ENCODE data around the gene SULT1A4.
"Not testable (repeated sequence)": the region's sequence is repeated elsewhere in the genome, so short reads cannot be mapped to it uniquely, and the experiment has no call there.

SULT1A4 gene

GRCh38 chr16:29459706-29460646, at the start of gene SULT1A4:
TSS of gene SULT1A4 (plus strand) at chr16:29459913. CDS start at chr16:29461386, 1,473 bp downstream.
- not testable (repeated sequence) for DNase-seq

DNA sequence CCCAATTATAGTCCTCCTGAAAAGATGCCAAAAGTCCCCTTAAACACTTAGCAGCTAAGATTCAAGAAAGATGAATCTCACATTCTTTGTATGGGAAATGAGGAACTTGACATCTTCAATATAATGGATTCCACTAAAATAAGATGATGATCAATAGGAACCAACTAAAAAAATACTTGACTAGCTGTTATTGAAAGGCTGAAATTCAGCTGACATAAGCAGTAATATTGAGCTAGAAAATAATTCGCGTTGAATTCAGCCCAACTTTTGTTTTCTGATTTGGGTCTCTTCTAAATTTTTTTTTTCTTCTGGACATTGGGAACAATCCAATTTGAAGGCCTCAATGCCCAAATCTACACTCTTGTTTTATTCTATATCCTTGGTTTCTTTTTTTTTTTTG, 36.1 kb upstream of the SULT1A4 start:
- not testable (repeated sequence) for DNase-seq

DNA sequence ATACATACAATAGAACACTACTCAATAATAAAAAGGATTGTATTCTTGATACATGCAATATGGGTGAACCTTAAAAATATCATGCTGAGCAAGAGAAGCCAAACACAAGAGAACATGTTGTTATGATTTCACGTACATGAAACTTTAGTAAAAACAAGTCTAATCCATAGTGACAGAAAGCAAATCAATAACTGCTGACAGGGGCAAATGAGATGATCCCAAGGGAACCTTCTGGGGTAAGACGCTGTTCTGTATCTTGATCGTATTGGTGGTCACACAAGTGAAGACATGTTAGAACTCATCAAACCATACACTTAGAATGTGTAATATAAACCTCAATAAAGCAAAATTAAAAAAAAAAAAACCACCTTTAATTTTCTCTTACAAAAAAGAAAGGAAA, 34.3 kb upstream of the SULT1A4 start:
- not testable (repeated sequence) for DNase-seq

DNA sequence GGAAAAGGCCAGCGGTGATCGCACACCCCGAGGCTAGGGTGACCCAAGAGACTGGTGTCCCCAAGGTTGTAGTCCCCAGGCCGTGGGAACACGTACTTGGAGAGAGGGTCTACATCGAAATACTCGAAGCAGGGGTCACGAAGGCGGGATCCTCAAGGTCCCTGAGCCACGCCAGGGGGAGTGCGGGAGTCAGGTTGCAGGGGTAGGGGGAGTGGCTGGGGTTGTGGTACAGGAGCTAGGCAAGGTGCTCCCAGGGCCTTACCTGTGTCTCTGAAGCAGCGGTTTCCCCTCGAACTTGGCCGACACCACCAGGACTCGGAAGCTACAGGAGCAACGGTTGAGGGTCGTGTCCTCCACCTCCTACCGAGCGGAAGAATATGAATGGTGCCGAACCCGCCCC, 6.0 kb upstream of the SULT1A4 start:
- DNase-seq: not testable (repeated sequence)

- DNase-seq: not testable (repeated sequence)
Measured at GRCh38 chr16:29454269-29454668, 5.4 kb upstream of the SULT1A4 start, which contains the start of the genes BOLA2 and SLX1B. TSS of gene BOLA2 (minus strand) at chr16:29454351. CDS start at chr16:29454253, 98 bp downstream. TSS of gene SLX1B (plus strand) at chr16:29454533.

DNA sequence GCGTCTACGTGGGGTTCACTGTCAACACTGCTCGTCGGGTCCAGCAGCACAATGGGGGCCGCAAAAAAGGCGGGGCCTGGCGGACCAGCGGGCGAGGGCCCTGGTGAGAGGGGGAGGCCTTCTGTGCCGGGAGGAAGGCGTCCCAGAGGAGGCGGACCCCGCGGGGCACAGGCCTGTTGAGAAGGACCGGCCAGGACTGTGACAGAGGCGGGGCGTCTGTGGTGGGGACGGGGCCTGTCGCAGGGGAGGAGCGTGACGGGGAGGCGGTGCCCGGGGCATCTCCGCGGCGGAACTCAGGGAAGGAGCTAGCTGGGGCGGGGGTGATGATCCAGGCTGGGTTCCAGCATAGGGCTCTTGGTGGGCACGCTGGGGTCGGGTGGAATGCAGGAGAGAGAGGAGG, 4.9 kb upstream of the SULT1A4 start:
- DNase-seq: not testable (repeated sequence)

DNA sequence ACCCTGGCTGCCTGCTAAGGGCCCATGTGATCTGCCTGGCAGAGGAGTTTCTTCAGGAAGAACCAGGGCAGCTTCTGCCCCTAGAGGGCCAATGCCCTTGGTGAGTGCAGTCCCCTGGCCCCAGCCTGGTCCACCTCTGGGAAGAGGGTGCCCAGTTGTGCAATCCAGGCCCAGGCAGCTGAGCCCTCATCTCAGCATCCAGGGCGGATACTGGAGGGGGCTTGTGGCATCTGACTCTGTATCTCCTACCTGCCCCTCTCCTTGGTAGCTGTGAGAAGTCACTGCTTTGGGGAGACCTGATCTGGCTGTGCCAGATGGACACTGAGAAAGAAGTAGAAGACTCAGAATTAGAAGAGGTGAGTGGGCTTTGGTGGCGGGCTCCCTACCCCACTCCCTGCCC, 2.1 kb upstream of the SULT1A4 start:
- not testable (repeated sequence) for DNase-seq

- DNase-seq: not testable (repeated sequence)
Measured at GRCh38 chr16:29460647-29461030, 926 bp downstream of the SULT1A4 start.

DNA sequence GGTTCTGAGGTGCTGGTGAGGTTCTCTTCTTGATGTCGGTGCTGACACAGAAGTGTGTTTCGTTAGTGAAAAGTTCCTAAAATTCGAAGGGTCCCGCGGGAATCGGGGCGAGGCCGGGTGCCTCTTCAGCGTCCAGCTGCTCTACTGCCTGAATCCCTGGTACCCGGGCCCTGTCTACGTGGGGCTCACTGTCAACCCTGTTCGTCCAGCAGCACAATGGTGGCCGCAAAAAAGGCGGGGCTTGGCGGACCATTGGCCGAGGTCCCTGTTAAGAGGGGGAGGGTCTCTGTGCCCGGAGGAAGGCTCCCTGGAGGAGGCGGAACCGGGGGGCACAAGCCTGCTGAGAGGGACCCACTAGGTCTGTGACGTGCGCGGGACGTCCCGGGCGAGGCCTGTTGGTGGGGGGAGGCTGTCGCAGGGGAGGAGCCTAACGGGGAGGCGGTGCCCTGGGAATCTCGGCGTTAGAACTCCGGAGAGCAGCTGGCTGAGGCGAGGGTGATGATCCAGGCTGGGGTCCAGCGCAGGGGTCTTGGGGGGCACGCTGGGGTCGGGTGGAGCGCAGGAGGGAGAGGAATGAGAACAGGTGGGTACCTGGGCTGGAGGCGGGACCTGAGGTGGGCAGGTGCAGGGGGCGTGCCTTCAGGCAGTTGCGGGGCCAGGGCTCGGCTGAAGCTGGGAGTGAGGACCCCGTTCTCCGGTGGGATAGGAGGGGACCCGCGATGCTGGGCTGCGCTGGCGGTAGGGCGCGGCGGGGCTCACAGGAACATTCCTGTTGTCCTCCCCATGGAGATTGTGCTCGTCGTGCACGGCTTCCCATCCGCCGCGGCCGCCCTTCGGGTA, 6.5 kb downstream of the SULT1A4 start:
- not testable (repeated sequence) for DNase-seq

GRCh38 chr16:29466904-29467303, 7.2 kb downstream of the SULT1A4 start:
- not testable (repeated sequence) for DNase-seq

GRCh38 chr16:29467654-29468366, 8.1 kb downstream of the SULT1A4 start:
- DNase-seq: not testable (repeated sequence)

GRCh38 chr16:29469660-29470059, 9.9 kb downstream of the SULT1A4 start:
- not testable (repeated sequence) for DNase-seq

DNA sequence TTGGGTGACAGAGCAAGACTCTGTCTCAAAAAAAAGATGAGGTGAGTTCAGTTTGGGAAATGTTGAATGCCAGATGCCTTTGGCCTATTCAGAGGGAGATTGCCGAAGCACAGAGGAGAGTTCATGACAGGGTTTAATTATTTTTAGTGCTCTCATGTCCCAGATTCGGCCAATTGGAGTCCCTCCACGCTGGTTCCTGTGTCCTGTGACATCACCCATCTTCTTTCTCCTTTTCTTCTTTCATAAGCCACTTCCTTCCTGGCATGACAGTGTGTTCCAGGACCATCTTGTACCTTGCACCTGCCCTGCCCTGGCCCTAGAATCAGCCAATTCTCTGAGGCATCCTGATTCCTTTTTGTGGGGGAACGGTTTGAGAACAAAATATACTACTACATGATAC, 12.4 kb downstream of the SULT1A4 start:
- not testable (repeated sequence) for DNase-seq

- DNase-seq: not testable (repeated sequence)
Measured at GRCh38 chr16:29482276-29482675, 22.6 kb downstream of the SULT1A4 start.

- not testable (repeated sequence) for DNase-seq
Measured at GRCh38 chr16:29506308-29506707, 46.6 kb downstream of the SULT1A4 start, which contains the start of gene NPIPB12. TSS of gene NPIPB12 (minus strand) at chr16:29506408.

All from EL (cell line).